Measurements from ENCODE around the gene SCLT1.

SCLT1 gene

GRCh38 chr4:129095811-129096454 lies 2.6 kb upstream of the SCLT1 start, which contains the start of gene C4orf33:
Gene C4orf33, plus strand, starts transcription at chr4:129096152. Its CDS starts 6,459 bp downstream, at chr4:129102611.
- no peak for TF ChIP-seq CTCF (IDR thresholded peaks at IDR 0.05; ENCODE audit: low read depth, low read length)
- H3K4me3 ChIP-seq (ENCODE audit: low read depth, low read length): peak within 1 kb of the TSS; percentile 58

GRCh38 chr4:129094347-129094746 lies 1.0 kb upstream of the SCLT1 start:
- no peak overlapping the region for H3K4me3 ChIP-seq (ENCODE audit: low read depth, low read length)

GRCh38 chr4:129092631-129093190 lies 628 bp downstream of the SCLT1 start:
- peak overlapping the region; percentile 69 for H3K4me3 ChIP-seq (ENCODE audit: low read depth, low read length)
- no peak for TF ChIP-seq CTCF (IDR thresholded peaks at IDR 0.05; ENCODE audit: low read depth, low read length)

More at GRCh38 chr4:129094347-129094746, 1.0 kb upstream of the SCLT1 start:
- no peak for TF ChIP-seq CTCF (IDR thresholded peaks at IDR 0.05; ENCODE audit: low read depth, low read length)

GRCh38 chr4:129087516-129087915 lies 5.8 kb downstream of the SCLT1 start:
- TF ChIP-seq CTCF (IDR thresholded peaks at IDR 0.05; ENCODE audit: low read depth, low read length): no peak

GRCh38 chr4:129085472-129085871 lies 7.9 kb downstream of the SCLT1 start:
- TF ChIP-seq CTCF (IDR thresholded peaks at IDR 0.05; ENCODE audit: low read depth, low read length): no peak
- H3K4me3 ChIP-seq (ENCODE audit: low read depth, low read length): no peak overlapping the region

More at GRCh38 chr4:129087516-129087915, 5.8 kb downstream of the SCLT1 start:
- no peak overlapping the region for H3K4me3 ChIP-seq (ENCODE audit: low read depth, low read length)

GRCh38 chr4:129082302-129082701 lies 11.0 kb downstream of the SCLT1 start:
- H3K4me3 ChIP-seq (ENCODE audit: low read depth, low read length): no peak overlapping the region
- no peak for TF ChIP-seq CTCF (IDR thresholded peaks at IDR 0.05; ENCODE audit: low read depth, low read length)

GRCh38 chr4:129080129-129080528 lies 13.2 kb downstream of the SCLT1 start:
- H3K4me3 ChIP-seq (ENCODE audit: low read depth, low read length): no peak overlapping the region
- no peak for TF ChIP-seq CTCF (IDR thresholded peaks at IDR 0.05; ENCODE audit: low read depth, low read length)
